Parathyroid adenoma (tissue), 2 donors: ENCODE data around the gene TMEM86B.

Experiments used
- H2AFZ ChIP-seq: fragments of 300-600 bp; sonication (generic); one replicate; pipeline ENCODE4 v1.7.0; 2017; ENCODE audit warnings: antibody characterized with exemption, mild to moderate bottlenecking
- H3K27ac ChIP-seq: fragments of 300-600 bp; sonication (generic); one replicate; pipeline ENCODE4 v1.7.0; 2017
- H3K27me3 ChIP-seq: fragments of 300-600 bp; sonication (generic); one replicate; pipeline ENCODE4 v1.7.0; 2017; ENCODE audit warnings: low read length; ENCODE audit not compliant: control insufficient read depth, insufficient read depth
- H3K36me3 ChIP-seq: fragments of 300-600 bp; sonication (generic); one replicate; pipeline ENCODE4 v1.7.0; 2017; ENCODE audit warnings: low read length; ENCODE audit not compliant: control insufficient read depth, insufficient read depth
- H3K4me1 ChIP-seq: fragments of 300-600 bp; sonication (generic); one replicate; pipeline ENCODE4 v1.7.0; 2017; ENCODE audit warnings: control low read depth
- H3K4me2 ChIP-seq: fragments of 300-600 bp; sonication (generic); one replicate; pipeline ENCODE4 v1.7.0; 2017; ENCODE audit warnings: low read length
- H3K4me3 ChIP-seq: fragments of 300-600 bp; sonication (generic); one replicate; pipeline ENCODE4 v1.7.0; 2017; ENCODE audit warnings: low read depth, low read length
- H3K79me2 ChIP-seq: fragments of 300-600 bp; sonication (generic); one replicate; pipeline ENCODE4 v1.7.0; 2017; ENCODE audit warnings: control low read depth
- H3K9ac ChIP-seq: fragments of 300-600 bp; sonication (generic); one replicate; pipeline ENCODE4 v1.7.0; 2017; ENCODE audit warnings: mild to moderate bottlenecking
- H3K9me3 ChIP-seq: fragments of 300-600 bp; sonication (generic); one replicate; pipeline ENCODE4 v1.7.0; 2017; ENCODE audit warnings: low read length; ENCODE audit not compliant: control insufficient read depth
- CTCF ChIP-seq: fragments of 300-600 bp; sonication (generic); IDR thresholded peaks from one replicate; pipeline ENCODE4 v1.7.0; 2017; ENCODE audit warnings: antibody characterized with exemption, mild to moderate bottlenecking
- donor health status: primary hyperparathyroidism.

Gene TMEM86B

GRCh38 chr19:55230329-55230728 lies 1.8 kb upstream of the TMEM86B start:
- H3K4me2 ChIP-seq: no peak overlapping the region
- no peaks in the 10 kb centered on the region for H3K36me3 ChIP-seq
- H3K27ac ChIP-seq: no peak overlapping the region
- no peak for TF ChIP-seq CTCF
- H3K9me3 ChIP-seq: no peaks in the 10 kb centered on the region
- H3K79me2 ChIP-seq: no peaks in the 10 kb centered on the region
- H3K27me3 ChIP-seq: no peaks in the 10 kb centered on the region
- no peak overlapping the region for H3K9ac ChIP-seq
- H3K4me3 ChIP-seq: no peak overlapping the region
- no peaks in the 10 kb centered on the region for H3K4me1 ChIP-seq
- no peak overlapping the region for H2AFZ ChIP-seq

- Histone ChIP-seq H2AFZ (no peak overlapping the region), H3K27ac (no peak overlapping the region), H3K36me3 (no peaks in the 10 kb centered on the region), H3K27me3 (no peaks in the 10 kb centered on the region), H3K4me2 (no peak overlapping the region), H3K4me3 (no peak overlapping the region), H3K9me3 (no peaks in the 10 kb centered on the region), H3K9ac (no peak overlapping the region), H3K4me1 (no peaks in the 10 kb centered on the region), H3K79me2 (no peaks in the 10 kb centered on the region)
- TF ChIP-seq CTCF: no peak
Observed at GRCh38 chr19:55229789-55230182, 1.2 kb upstream of the TMEM86B start.

GRCh38 chr19:55229145-55229788 lies 704 bp upstream of the TMEM86B start:
- Histone ChIP-seq H3K79me2 (no peaks in the 10 kb centered on the region), H2AFZ (no peak overlapping the region), H3K4me2 (no peak overlapping the region), H3K27ac (no peak overlapping the region), H3K27me3 (no peaks in the 10 kb centered on the region), H3K4me3 (no peak overlapping the region), H3K36me3 (no peaks in the 10 kb centered on the region), H3K9me3 (no peaks in the 10 kb centered on the region), H3K4me1 (no peaks in the 10 kb centered on the region), H3K9ac (no peak overlapping the region)
- no peak for TF ChIP-seq CTCF

- Histone ChIP-seq H3K27ac (no peak overlapping the region), H3K79me2 (no peaks in the 10 kb centered on the region), H3K36me3 (no peaks in the 10 kb centered on the region), H3K4me1 (no peaks in the 10 kb centered on the region), H3K4me3 (no peak overlapping the region), H3K9ac (no peak overlapping the region), H3K9me3 (no peaks in the 10 kb centered on the region), H2AFZ (no peak overlapping the region), H3K27me3 (no peaks in the 10 kb centered on the region), H3K4me2 (no peak overlapping the region)
- TF ChIP-seq CTCF: no peak
Observed at GRCh38 chr19:55228015-55228391, 560 bp downstream of the TMEM86B start.
